Measurements from ENCODE around the gene SDK1. TPM values are rescaled to one million over a fixed set of nuclear protein-coding genes. Genes with fewer than 3 reads are reported as not detected.

SDK1 gene
- total and polyA plus RNA-seq, 2 of the 8 experiments (the other 6 are each of a cell fraction or from before 2014, with no cell fraction given), result 3.3 to 7.2 TPM

DNA sequence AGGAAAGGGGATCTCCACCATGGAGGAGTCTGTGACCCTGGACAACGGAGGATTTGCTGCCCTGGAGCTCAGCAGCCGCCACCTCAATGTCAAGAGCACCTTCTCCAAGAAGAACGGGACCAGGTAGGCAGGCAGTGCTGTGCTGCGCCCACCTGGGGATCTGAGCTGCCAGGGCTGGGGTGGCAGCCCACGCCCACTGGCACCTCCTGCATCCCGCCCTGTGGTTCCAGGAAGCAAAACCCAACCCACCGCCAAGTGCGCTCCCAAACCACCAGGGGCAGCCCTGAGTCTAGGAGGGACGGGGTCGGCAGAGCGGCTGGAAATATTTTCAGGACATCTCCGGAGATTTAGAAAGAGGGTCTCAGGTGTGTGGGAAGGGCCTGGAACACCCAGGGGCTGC, 940.7 kb downstream of the SDK1 start:
- Histone ChIP-seq H2BK120ac (replicated peaks; ENCODE audit: low read depth, low read length) (no peak overlapping the region), H3K14ac (ENCODE audit: insufficient read length) (no peak overlapping the region), H4K91ac (replicated peaks; ENCODE audit: insufficient read length, low read length) (no peak overlapping the region), H2BK12ac (ENCODE audit: low read depth, low read length) (no peak overlapping the region), H2AK5ac (ENCODE audit: low read depth, low read length) (no peak overlapping the region), H3K18ac (ENCODE audit: extremely low read depth, low read length) (no peak overlapping the region), H3K4ac (replicated peaks; ENCODE audit: insufficient read length, low read depth, low read length) (no peak overlapping the region), H3K23me2 (ENCODE audit: low read depth, low read length) (peaks cover 3% of the 10 kb centered on the region; the same call in 1 of the 2 replicates), H3K4me3 (ENCODE audit: extremely low read depth in 1 of 4, insufficient read depth in 2 of 4, low read depth in 3 of 4, low read length in 4 of 4) (no peak overlapping the region), H4K8ac (ENCODE audit: extremely low read depth, insufficient read depth, low read length) (no peak overlapping the region), H3K4me2 (ENCODE audit: insufficient read depth in 1 of 2, low read depth in 2 of 2, low read length in 2 of 2) (no peak overlapping the region), H2BK20ac (ENCODE audit: low read length) (no peak overlapping the region), H3K4me1 (replicated peaks in 1 of 4; ENCODE audit: control insufficient read depth in 3 of 4, insufficient read depth in 4 of 4, low read length in 3 of 4) (peaks cover 4 to 17% (median 13%) of the 10 kb centered on the region in 4 experiments), H3K23ac (ENCODE audit: insufficient read length) (no peak overlapping the region), H3K79me2 (ENCODE audit: control insufficient read depth in 1 of 2, insufficient read depth in 2 of 2, low read length in 2 of 2) (no peaks in the 10 kb centered on the region), H2BK5ac (ENCODE audit: low read depth, low read length) (no peak overlapping the region), H3K79me1 (ENCODE audit: low read depth, low read length) (no peaks in the 10 kb centered on the region), H3K27ac (ENCODE audit: low read depth, low read length) (no peak overlapping the region), H4K5ac (ENCODE audit: insufficient read length, low read depth, low read length) (no peak overlapping the region), H3K27me3 (replicated peaks in 1 of 4; ENCODE audit: control insufficient read depth in 3 of 4, extremely low read depth in 1 of 4, insufficient read depth in 3 of 4, low read length in 3 of 4) (no peaks in the 10 kb centered on the region), H4K20me1 (replicated peaks in 1 of 2; ENCODE audit: control insufficient read depth in 1 of 2, insufficient read depth in 2 of 2, low read length in 2 of 2) (no peaks in the 10 kb centered on the region), H3K36me3 (ENCODE audit: control insufficient read depth in 2 of 4, insufficient read depth in 4 of 4, low read length in 3 of 4) (no peaks in the 10 kb centered on the region), H2AFZ (ENCODE audit: low read length) (no peak overlapping the region), H3K9ac (replicated peaks in 1 of 4; ENCODE audit: extremely low read depth in 1 of 4, low read depth in 3 of 4, low read length in 3 of 4) (no peak overlapping the region), H3K56ac (replicated peaks; ENCODE audit: insufficient read length, low read depth, low read length) (no peak overlapping the region), H3K9me3 (ENCODE audit: insufficient read depth in 2 of 2, low read depth in 1 of 2, low read length in 1 of 2) (no peaks in the 10 kb centered on the region; a peak in 1 of 4 replicates), H2BK15ac (ENCODE audit: low read length) (no peak overlapping the region)
- CTCF ChIA-PET (ENCODE audit: partially characterized antibody), result interaction anchor here (0.6 to 3.7 kb wide), 8 partner anchors 13 to 1294 kb away, joined by 3 to 26 read pairs (median 4); no protein-coding TSS in a partner anchor
- 83% methylated on average over 12 of the region's 12 CpGs; no CpG with 5 or more reads in 1 of the 2 experiments for WGBS, 2 experiments (ENCODE audit: extremely low coverage in 1 of 2, insufficient coverage in 1 of 2, insufficient read length in 1 of 2, insufficient replicate concordance in 2 of 2, low coverage in 1 of 2, low lambda C conversion rate in 2 of 2, missing lambda C conversion rate in 1 of 2)
- peak in 1 of 2 experiments; percentile 73 for DNase-seq (ENCODE audit: low read depth in 1 of 2, low spot score in 2 of 2)
- no peak for FAIRE-seq
- POLR2A ChIA-PET (ENCODE audit: partially characterized antibody), result no interaction called here
- TF ChIP-seq YY1 (IDR thresholded peaks at IDR 0.05; ENCODE audit: low read depth, low read length), result 0 out of 2 replicates have a peak, but pooled peaks have one; percentile 27
- no peak for TF ChIP-seq ASH2L (IDR thresholded peaks at IDR 0.05; ENCODE audit: low read length)
